Left lung (tissue), 10 donors: ENCODE data around the gene FBXW8. TPM values are rescaled to one million over a fixed set of nuclear protein-coding genes. Genes with fewer than 3 reads are reported as not detected.

Source experiments
- ATAC-seq: fragments of 200-7000 bp; cut with Tn5 transposase; one replicate; pipeline ENCODE4 v1.9.1; 2020; ENCODE audit warnings: moderate library complexity
- DNase-seq, 4 donors: peaks; one replicate each; pipeline ENCODE4 v3.0.0-alpha.2; 2013 to 2020
- H3K27ac ChIP-seq, 2 donors: fragments of 200-600 bp; sonication (generic) in 1 of 2; one replicate each; pipeline versions ENCODE4 v1.5.0 to v1.8.0; 2020 to 2021
- H3K27me3 ChIP-seq, 2 donors: fragments of 200-600 bp; sonication (generic) in 1 of 2; one replicate each; pipeline versions ENCODE4 v1.5.0 to v1.8.0; 2020 to 2021
- H3K36me3 ChIP-seq, 2 donors: fragments of 200-600 bp; sonication (generic) in 1 of 2; one replicate each; pipeline versions ENCODE4 v1.5.0 to v1.8.0; 2020 to 2021
- H3K4me1 ChIP-seq, 2 donors: fragments of 200-600 bp; one replicate each; pipeline ENCODE4 v1.8.0; 2021
- H3K4me3 ChIP-seq, 2 donors: fragments of 200-600 bp; sonication (generic) in 1 of 2; one replicate each; pipeline versions ENCODE4 v1.5.0 to v1.8.0; 2020 to 2021; ENCODE audit warnings: mild to moderate bottlenecking in 1 of 2
- H3K9me3 ChIP-seq, 2 donors: fragments of 200-600 bp; sonication (generic) in 1 of 2; one replicate each; pipeline versions ENCODE4 v1.5.0 to v1.8.0; 2020 to 2021
- intact Hi-C, 2 donors: fragments of 100-400 bp; cut with DNase I; formaldehyde crosslinking; loops; one replicate each; pipeline versions ENCODE4 v1.11.2 to v1.14.2; 2022
- polyA plus RNA-seq, 6 donors: library from polyadenylated mRNA; unstranded; fragments of 120-200 nt; gene quantifications; one replicate each; pipeline ENCODE4 v1.2.1, GENCODE V29; 2013; ENCODE audit not compliant: insufficient read length in 6 of 6
- total RNA-seq, 2 donors: library from RNA; stranded (reverse); fragmentation: NEBNext Ultra II Directional; extraction: Animal tissue kit (Norgen Biotek cat#: 25700); gene quantifications; one replicate each; pipeline ENCODE4 v1.2.1, GENCODE V29; 2021
- TF ChIP-seq, protein P1 (sequence below), 2 donors: fragments of 200-600 bp; sonication (generic) in 1 of 2; IDR thresholded peaks; one replicate each; pipeline versions ENCODE4 v1.5.0 to v1.8.0; 2021; ENCODE audit warnings: antibody characterized with exemption in 2 of 2
- donor health status: DM: no; HTN: yes; CAD: no.
- donor health status: DM: no; HTN: no; CAD: no.

The FBXW8 gene
- total and polyA plus RNA-seq, 8 donors: 16.0 to 28.4 (median 24.6) TPM

DNA sequence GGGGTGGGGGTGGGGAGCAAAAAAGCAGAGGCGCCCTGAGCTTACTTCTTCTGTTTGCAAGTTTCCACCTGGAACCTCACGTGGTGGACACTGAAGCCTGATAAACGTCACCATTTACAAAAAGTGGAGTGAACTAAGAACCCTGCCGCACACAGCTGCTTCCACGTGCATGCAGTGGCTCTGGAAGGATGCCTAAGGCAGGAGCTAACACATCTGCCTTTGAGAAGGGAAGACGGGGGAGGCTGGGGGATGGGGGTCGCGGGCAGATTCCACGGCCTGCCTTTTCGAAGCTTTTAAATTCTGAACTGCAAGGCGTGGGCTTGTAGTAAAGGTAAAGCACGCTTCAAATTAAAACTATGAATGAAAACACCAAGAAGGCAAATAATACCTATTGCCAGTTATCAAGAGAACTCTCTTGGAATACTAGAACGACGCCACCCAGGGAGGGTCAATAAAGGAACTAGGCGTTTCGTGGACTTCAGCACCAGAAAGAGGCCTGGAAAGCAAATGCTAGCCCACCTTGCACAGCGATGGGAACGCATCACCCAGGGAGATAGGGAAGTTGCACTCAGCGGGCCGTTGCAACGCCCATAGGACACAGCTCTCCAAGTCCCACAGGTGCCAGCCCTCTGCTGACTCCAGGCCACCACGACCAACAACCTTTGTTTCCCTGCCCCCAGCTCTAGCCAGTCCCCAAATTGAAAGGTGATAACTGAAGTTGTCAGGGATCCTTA lies 126.7 kb downstream of the FBXW8 start:
- Histone ChIP-seq H3K9me3 (no peaks in the 10 kb centered on the region), H3K4me3 (no peak overlapping the region), H3K27me3 (peaks cover 3 to 55% of the 10 kb centered on the region in 2 donors), H3K36me3 (no peaks in the 10 kb centered on the region), H3K27ac (no peak overlapping the region), H3K4me1 (peaks cover 0 to 31% of the 10 kb centered on the region in 2 donors)
- no peak for ATAC-seq
- peak in 2 of 4 donors; percentile 15 to 31 for DNase-seq
- intact Hi-C loops: no loop called here
- TF ChIP-seq, protein P1, sequence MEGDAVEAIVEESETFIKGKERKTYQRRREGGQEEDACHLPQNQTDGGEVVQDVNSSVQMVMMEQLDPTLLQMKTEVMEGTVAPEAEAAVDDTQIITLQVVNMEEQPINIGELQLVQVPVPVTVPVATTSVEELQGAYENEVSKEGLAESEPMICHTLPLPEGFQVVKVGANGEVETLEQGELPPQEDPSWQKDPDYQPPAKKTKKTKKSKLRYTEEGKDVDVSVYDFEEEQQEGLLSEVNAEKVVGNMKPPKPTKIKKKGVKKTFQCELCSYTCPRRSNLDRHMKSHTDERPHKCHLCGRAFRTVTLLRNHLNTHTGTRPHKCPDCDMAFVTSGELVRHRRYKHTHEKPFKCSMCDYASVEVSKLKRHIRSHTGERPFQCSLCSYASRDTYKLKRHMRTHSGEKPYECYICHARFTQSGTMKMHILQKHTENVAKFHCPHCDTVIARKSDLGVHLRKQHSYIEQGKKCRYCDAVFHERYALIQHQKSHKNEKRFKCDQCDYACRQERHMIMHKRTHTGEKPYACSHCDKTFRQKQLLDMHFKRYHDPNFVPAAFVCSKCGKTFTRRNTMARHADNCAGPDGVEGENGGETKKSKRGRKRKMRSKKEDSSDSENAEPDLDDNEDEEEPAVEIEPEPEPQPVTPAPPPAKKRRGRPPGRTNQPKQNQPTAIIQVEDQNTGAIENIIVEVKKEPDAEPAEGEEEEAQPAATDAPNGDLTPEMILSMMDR (IDR thresholded peaks at IDR 0.05): no peak

DNA sequence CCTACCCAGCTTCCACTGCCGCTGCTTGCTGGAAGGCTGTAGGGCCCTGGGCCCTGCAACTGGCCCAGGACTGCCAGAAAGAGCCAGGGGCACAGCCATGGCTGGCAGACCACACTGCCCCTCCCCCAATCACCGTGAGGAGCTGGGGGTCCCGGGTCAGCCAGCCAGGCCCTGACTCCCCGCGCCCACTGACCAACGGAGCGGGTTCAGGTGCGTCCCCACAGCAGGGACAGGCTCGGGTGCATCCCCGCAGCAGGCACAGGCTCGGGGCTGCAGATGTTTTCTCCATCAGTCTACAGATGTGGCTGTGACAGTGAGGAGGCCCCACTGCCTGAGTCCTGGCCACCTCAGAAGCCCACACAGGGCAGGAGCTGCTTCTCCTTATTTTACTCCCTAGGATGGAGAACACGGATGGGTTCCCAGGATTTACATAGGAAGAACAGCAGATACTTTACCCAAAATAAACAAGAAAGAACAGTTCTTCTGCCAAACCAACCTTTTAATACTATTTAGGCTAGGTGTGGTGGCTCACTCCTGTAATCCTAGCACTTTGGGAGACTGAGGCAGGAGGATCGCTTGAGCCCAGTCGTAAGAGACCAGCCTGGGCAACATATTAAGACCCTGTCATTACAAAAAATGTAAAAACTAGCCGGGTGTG lies 127.4 kb downstream of the FBXW8 start:
- ATAC-seq (no peak), DNase-seq (peak in 2 of 4 donors; percentile 6 to 63)
- intact Hi-C loops: no loop called here
- no peak overlapping the region for H3K4me3 ChIP-seq
- H3K27me3 ChIP-seq: peaks cover 3 to 50% of the 10 kb centered on the region in 2 donors
- H3K9me3 ChIP-seq: no peaks in the 10 kb centered on the region
- no peaks in the 10 kb centered on the region for H3K36me3 ChIP-seq
- no peak overlapping the region for H3K27ac ChIP-seq
- H3K4me1 ChIP-seq: peaks cover 0 to 26% of the 10 kb centered on the region in 2 donors
- TF ChIP-seq, protein P1 (IDR thresholded peaks at IDR 0.05): no peak

DNA sequence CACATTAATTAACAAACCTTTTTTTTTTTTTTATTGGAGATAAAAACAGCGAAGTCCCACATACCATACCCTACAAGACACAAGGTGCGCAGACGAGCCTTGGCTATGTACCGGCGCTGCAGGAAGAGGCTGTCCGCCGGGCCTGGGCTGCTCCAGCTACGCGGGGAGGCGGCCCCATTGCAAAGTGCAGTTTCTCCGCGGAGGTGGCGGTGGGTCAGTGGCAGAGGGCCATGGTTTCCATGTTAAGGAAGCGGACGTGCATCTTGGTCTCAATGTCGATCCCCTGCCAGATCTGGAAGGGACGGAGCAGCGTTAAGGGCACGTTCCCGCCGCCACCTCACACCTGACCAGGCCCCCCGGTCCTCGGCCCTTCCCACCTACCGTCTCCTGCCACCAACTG lies 128.2 kb downstream of the FBXW8 start:
- H3K36me3 ChIP-seq: no peaks in the 10 kb centered on the region
- intact Hi-C loops: no loop called here
- TF ChIP-seq, protein P1 (IDR thresholded peaks at IDR 0.05): no peak

DNA sequence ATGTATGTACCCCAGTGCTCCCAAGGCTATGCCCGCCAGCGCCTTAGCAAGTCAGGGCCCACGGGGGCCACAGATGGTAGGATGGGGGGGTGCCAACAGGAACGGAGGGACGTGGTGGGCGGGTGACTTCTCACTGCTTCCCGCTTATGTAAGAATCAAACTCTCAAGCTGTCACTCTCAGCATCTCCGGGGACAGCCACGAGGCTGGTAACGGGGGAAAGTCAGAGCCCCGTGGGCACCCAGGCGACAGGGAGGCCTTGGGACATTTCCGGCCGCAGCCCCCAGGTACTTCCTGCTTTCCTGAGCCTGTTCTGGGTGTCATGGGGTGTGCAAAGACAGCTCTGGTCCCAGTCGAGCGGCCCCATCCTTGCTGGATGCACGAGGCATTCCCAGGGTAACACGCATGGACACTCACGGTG lies 129.2 kb downstream of the FBXW8 start:
- Histone ChIP-seq H3K9me3 (no peaks in the 10 kb centered on the region), H3K4me1 (peaks cover 0 to 15% of the 10 kb centered on the region in 2 donors), H3K36me3 (no peaks in the 10 kb centered on the region), H3K4me3 (no peak overlapping the region), H3K27ac (peak overlapping the region in 1 of 2 donors; percentile 76), H3K27me3 (peaks cover 0 to 34% of the 10 kb centered on the region in 2 donors)
- no peak for ATAC-seq
- TF ChIP-seq, protein P1 (IDR thresholded peaks at IDR 0.05): no peak
- DNase-seq: peak in 1 of 4 donors; percentile 77
- intact Hi-C loops: no loop called here

More for the DNA sequence above, 128.2 kb downstream of the FBXW8 start:
- H3K4me1 ChIP-seq: peaks cover 0 to 18% of the 10 kb centered on the region in 2 donors
- no peaks in the 10 kb centered on the region for H3K9me3 ChIP-seq
- H3K4me3 ChIP-seq: no peak overlapping the region
- ATAC-seq: no peak
- H3K27me3 ChIP-seq: peaks cover 0 to 43% of the 10 kb centered on the region in 2 donors
- peak in 1 of 4 donors; percentile 75 for DNase-seq
- no peak overlapping the region for H3K27ac ChIP-seq

DNA sequence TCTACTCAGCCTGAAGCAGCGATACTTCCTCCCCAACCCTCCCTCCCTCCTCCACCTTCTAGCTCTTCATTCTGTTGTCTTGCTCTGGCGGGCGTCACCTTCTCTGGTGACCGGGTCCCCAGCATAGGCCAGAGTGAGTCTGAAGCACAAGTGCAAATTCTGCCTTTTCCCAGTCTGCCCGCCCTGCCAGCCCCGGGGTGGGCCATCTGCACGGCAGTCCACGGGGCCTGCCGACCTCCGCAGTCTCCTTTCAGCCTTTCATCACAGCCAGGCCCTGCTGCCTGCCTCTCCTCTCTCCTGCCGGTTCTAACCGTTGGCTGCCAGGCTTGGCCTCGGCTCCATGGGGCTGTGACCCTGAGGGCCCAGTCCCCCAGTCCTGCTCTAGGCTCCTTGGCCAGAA lies 129.7 kb downstream of the FBXW8 start:
- TF ChIP-seq, protein P1 (IDR thresholded peaks at IDR 0.05): no peak
- intact Hi-C loops: no loop called here

More for the DNA sequence above, 129.7 kb downstream of the FBXW8 start:
- Histone ChIP-seq H3K36me3 (no peaks in the 10 kb centered on the region), H3K4me3 (no peak overlapping the region), H3K27ac (peak overlapping the region in 1 of 2 donors; percentile 76), H3K27me3 (peaks cover 0 to 28% of the 10 kb centered on the region in 2 donors), H3K9me3 (no peaks in the 10 kb centered on the region), H3K4me1 (peaks cover 3 to 18% of the 10 kb centered on the region in 2 donors)
- peak in 1 of 4 donors; percentile 65 for DNase-seq
- ATAC-seq: no peak
